IMR-90 (cell line): Measurements from ENCODE around the gene LEPR. TPM values are rescaled to one million over a fixed set of nuclear protein-coding genes. Genes with fewer than 3 reads are reported as not detected.

ENCODE experiments used
- ATAC-seq: fragments of 200-7000 bp; cut with Tn5 transposase; 2 replicates; pipeline ENCODE4 v1.9.1; 2020; ENCODE audit warnings: low read depth, mild to moderate bottlenecking, moderate library complexity
- BruUV-seq: library from RNA; stranded (reverse); fragments of 400-500 nt; replicated peaks from 2 replicates; lab custom pipeline; 2021; lab: Mats Ljungman, UMichigan
- CTCF ChIA-PET: fragments of 300-600 bp; formaldehyde crosslinking; extraction: SDS; loops from one replicate; lab custom pipeline; 2021; ENCODE audit warnings: antibody characterized with exemption; lab: Yijun Ruan, JAX
- POLR2A ChIA-PET: fragments of 300-600 bp; sonication (Branson Sonifier 250); formaldehyde crosslinking; loops from one replicate; lab custom pipeline; 2022; ENCODE audit warnings: antibody characterized with exemption; ENCODE audit not compliant: unreplicated experiment; lab: Charles Lee
- DNase-seq: peaks from one replicate; pipeline ENCODE4 v3.0.0; 2013
- H2AFZ ChIP-seq: replicated peaks from 2 replicates; pipeline ENCODE3; 2013; ENCODE audit warnings: low read length, mild to moderate bottlenecking; ENCODE audit not compliant: poor library complexity
- H2AK5ac ChIP-seq: 2 replicates; pipeline ENCODE4 v1.6.1; 2013; ENCODE audit warnings: low read depth, low read length, inconsistent platforms
- H2AK9ac ChIP-seq: replicated peaks from 2 replicates; pipeline ENCODE3; 2013; ENCODE audit warnings: mild to moderate bottlenecking, low read depth, low read length, moderate library complexity; ENCODE audit not compliant: poor library complexity
- H2BK120ac ChIP-seq: 2 replicates; pipeline ENCODE4 v1.6.1; 2013; ENCODE audit warnings: low read depth, low read length, inconsistent platforms
- H2BK15ac ChIP-seq: 3 replicates; pipeline ENCODE4 v1.6.1; 2013; ENCODE audit warnings: low read depth, low read length, inconsistent platforms
- H2BK20ac ChIP-seq: 2 replicates; pipeline ENCODE4 v1.6.1; 2013; ENCODE audit warnings: low read depth, mild to moderate bottlenecking, inconsistent platforms, low read length, moderate library complexity
- H2BK5ac ChIP-seq: 2 replicates; pipeline ENCODE4 v1.6.1; 2013; ENCODE audit warnings: mild to moderate bottlenecking, low read depth, low read length, inconsistent platforms; ENCODE audit not compliant: poor library complexity, severe bottlenecking
- H3K14ac ChIP-seq: replicated peaks from 2 replicates; pipeline ENCODE4 v1.6.1; 2013; ENCODE audit warnings: low read depth, low read length, inconsistent platforms
- H3K18ac ChIP-seq: 2 replicates; pipeline ENCODE4 v1.6.1; 2013; ENCODE audit warnings: low read depth, low read length, control low read depth
- H3K23ac ChIP-seq: 2 replicates; pipeline ENCODE4 v1.6.1; 2013; ENCODE audit warnings: low read depth, low read length, inconsistent platforms
- H3K27ac ChIP-seq: 2 replicates; pipeline ENCODE4 v1.5.1; 2013; ENCODE audit warnings: mild to moderate bottlenecking, control low read depth, low read length; ENCODE audit not compliant: insufficient read depth
- H3K27me3 ChIP-seq: 2 replicates; pipeline ENCODE4 v1.6.1; 2013; ENCODE audit warnings: low read length; ENCODE audit not compliant: control insufficient read depth, insufficient read depth
- H3K36me3 ChIP-seq: 2 replicates; pipeline ENCODE4 v1.6.1; 2013; ENCODE audit warnings: low read length, mixed read lengths; ENCODE audit not compliant: control insufficient read depth, insufficient read depth
- H3K4ac ChIP-seq: 2 replicates; pipeline ENCODE4 v1.6.1; 2013; ENCODE audit warnings: low read depth, low read length, inconsistent platforms
- H3K4me1 ChIP-seq: 2 replicates; pipeline ENCODE4 v1.6.1; 2013; ENCODE audit warnings: low read length, mixed read lengths; ENCODE audit not compliant: control insufficient read depth, insufficient read depth
- H3K4me2 ChIP-seq: 2 replicates; pipeline ENCODE4 v1.6.1; 2013; ENCODE audit warnings: low read depth, mild to moderate bottlenecking, control low read depth, low read length, moderate library complexity
- H3K4me3 ChIP-seq: 2 replicates; pipeline ENCODE4 v1.5.1; 2013; ENCODE audit warnings: low read depth, mild to moderate bottlenecking, control low read depth, low read length, moderate library complexity; ENCODE audit not compliant: insufficient read depth
- H3K56ac ChIP-seq: 2 replicates; pipeline ENCODE4 v1.6.1; 2013; ENCODE audit warnings: low read length, inconsistent platforms; ENCODE audit not compliant: insufficient read depth; ENCODE audit errors: extremely low read depth
- H3K79me1 ChIP-seq, 2 experiments: 2 replicates each; pipeline ENCODE4 v1.6.1; 2013; ENCODE audit warnings: low read length in 2 of 2, inconsistent platforms in 1 of 2, low read depth in 1 of 2
- H3K9ac ChIP-seq: 2 replicates; pipeline ENCODE4 v1.6.1; 2013; ENCODE audit warnings: low read depth, low read length, control low read depth
- H3K9me1 ChIP-seq: 2 replicates; pipeline ENCODE4 v1.6.1; 2013; ENCODE audit warnings: low read length, inconsistent platforms; ENCODE audit not compliant: insufficient read depth
- H3K9me3 ChIP-seq: 2 replicates; pipeline ENCODE4 v1.6.1; 2013; ENCODE audit warnings: low read length; ENCODE audit not compliant: control insufficient read depth, insufficient read depth
- H4K20me1 ChIP-seq: 2 replicates; pipeline ENCODE4 v1.6.1; 2013; ENCODE audit warnings: low read length, inconsistent platforms; ENCODE audit not compliant: insufficient read depth
- H4K5ac ChIP-seq: 2 replicates; pipeline ENCODE4 v1.6.1; 2013; ENCODE audit warnings: mild to moderate bottlenecking, low read depth, low read length, control low read depth
- H4K8ac ChIP-seq, 2 experiments: 2 replicates each; pipeline ENCODE4 v1.6.1; 2013; ENCODE audit warnings: low read depth in 2 of 2, low read length in 2 of 2, control low read depth in 1 of 2, inconsistent platforms in 1 of 2
- H4K91ac ChIP-seq: 2 replicates; pipeline ENCODE4 v1.6.1; 2013; ENCODE audit warnings: low read depth, low read length, inconsistent platforms; ENCODE audit not compliant: insufficient read depth
- CHD1 ChIP-seq: IDR thresholded peaks from 2 replicates; pipeline ENCODE4 v1.6.1; 2012; ENCODE audit warnings: low read depth, low read length, improper control_type of control experiment
- MAFK ChIP-seq: IDR thresholded peaks from 2 replicates; pipeline ENCODE4 v1.6.1; 2012; ENCODE audit warnings: low read depth, low read length, improper control_type of control experiment
- MAZ ChIP-seq: IDR thresholded peaks from 2 replicates; pipeline ENCODE4 v1.6.1; 2012; ENCODE audit warnings: low read depth, mild to moderate bottlenecking, low read length, improper control_type of control experiment, moderate library complexity, borderline replicate concordance
- MXI1 ChIP-seq: IDR thresholded peaks from 2 replicates; pipeline ENCODE4 v1.6.1; 2012; ENCODE audit warnings: low read depth, mild to moderate bottlenecking, low read length, moderate library complexity, borderline replicate concordance
- NFE2L2 ChIP-seq: fragments of 150-350 bp; IDR thresholded peaks from 2 replicates; pipeline ENCODE4 v1.6.1; 2016; ENCODE audit warnings: low read depth, mild to moderate bottlenecking, low read length
- RAD21 ChIP-seq: IDR thresholded peaks from 2 replicates; pipeline ENCODE4 v1.6.1; 2012; ENCODE audit warnings: low read length, improper control_type of control experiment
- RCOR1 ChIP-seq: IDR thresholded peaks from 2 replicates; pipeline ENCODE4 v1.6.1; 2012; ENCODE audit warnings: mild to moderate bottlenecking, low read length, improper control_type of control experiment; ENCODE audit not compliant: insufficient replicate concordance
- SMC3 ChIP-seq: fragments of 150-350 bp; IDR thresholded peaks from 2 replicates; pipeline ENCODE4 v1.6.1; 2016; ENCODE audit warnings: low read depth, mild to moderate bottlenecking, antibody characterized with exemption, low read length, moderate library complexity
- WGBS, 2 experiments: methylation state at CpG; one replicate each; pipeline versions ENCODE4 v1.1.5 to v1.1.7; 2013; ENCODE audit warnings: missing lambda C conversion rate in 2 of 2; ENCODE audit not compliant: insufficient read length in 1 of 2; ENCODE audit errors: extremely low coverage in 2 of 2; 5-methylcytosine and 5-hydroxymethylcytosine counted together
- dilution Hi-C: fragments of 300-500 bp; cut with HindIII; formaldehyde crosslinking; loops from one replicate; pipeline ENCODE4 v1.14.3; 2018; ENCODE audit warnings: low sequenced_read_pairs; ENCODE audit not compliant: unreplicated experiment
- in situ Hi-C: fragments of 300-500 bp; cut with MboI; formaldehyde crosslinking; loops from 3 replicates; pipeline ENCODE4 v1.14.3; 2019; ENCODE audit warnings: low sequenced_read_pairs, inconsistent platforms, mixed read lengths
- intact Hi-C: fragments of 100-400 bp; cut with micrococcal nuclease; formaldehyde crosslinking; loops from 2 replicates; pipeline ENCODE4 v1.10.0; 2022
- polyA plus RNA-seq, 3 experiments: library from polyadenylated mRNA; depleted of rRNA; stranded (reverse); fragments of >200 nt; gene quantifications; 2 replicates each; pipeline ENCODE4 v1.2.3, GENCODE V29; 2012; ENCODE audit warnings: low replicate concordance in 1 of 3
- total RNA-seq: library from RNA; depleted of rRNA; stranded (reverse); fragments of >200 nt; gene quantifications from 2 replicates; pipeline ENCODE4 v1.2.3, GENCODE V29; 2012
- TF ChIP-seq, protein P1 (sequence below): conservative IDR thresholded peaks from 2 replicates; pipeline ENCODE4 v1.5.1; 2012; ENCODE audit warnings: mild to moderate bottlenecking, low read depth, low read length, improper control_type of control experiment
- TF ChIP-seq, protein P2 (sequence below): fragments of 150-350 bp; IDR thresholded peaks from 2 replicates; pipeline ENCODE4 v1.6.1; 2016; ENCODE audit warnings: low read depth, mild to moderate bottlenecking, low read length, moderate library complexity, borderline replicate concordance

LEPR gene
- total and polyA plus RNA-seq, 2 of the 4 experiments (the other 2 are of a cell fraction), result 2.1 to 8.8 TPM

DNA sequence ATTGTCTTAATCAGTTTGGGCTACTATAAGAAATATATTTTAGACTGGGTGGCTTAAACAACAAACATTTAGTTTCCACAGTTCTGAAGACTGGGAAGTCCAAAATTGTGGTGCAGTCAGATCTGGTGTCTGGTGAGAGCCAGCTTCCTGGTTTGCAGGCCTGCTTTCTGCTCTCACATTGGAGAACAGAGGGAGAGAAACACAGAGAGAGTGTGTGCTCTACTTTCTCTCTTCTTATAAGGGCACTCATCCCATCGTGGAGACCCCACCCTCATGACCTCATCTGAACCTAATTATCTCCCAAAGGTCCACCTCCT, 4.1 kb downstream of the LEPR start:
- Histone ChIP-seq H2BK15ac (no peak overlapping the region; the same call in 2 of the 3 replicates), H3K18ac (peak overlapping the region; percentile 55; the same call in 1 of the 2 replicates), H2BK5ac (peak overlapping the region; percentile 78), H3K4ac (peak overlapping the region; percentile 34), H2AK5ac (no peak overlapping the region; the same call in 1 of the 2 replicates), H3K4me3 (no peak overlapping the region), H4K91ac (peak overlapping the region; percentile 53; the same call in 1 of the 2 replicates), H3K14ac (peak overlapping the region; percentile 8; the same call in 1 of the 2 replicates), H3K4me2 (no peak overlapping the region), H3K9me1 (peaks cover 19% of the 10 kb centered on the region), H2BK120ac (peak overlapping the region; percentile 54; the same call in 1 of the 2 replicates), H3K79me1 (peaks cover 37 to 52% of the 10 kb centered on the region in 2 experiments), H3K27ac (no peak overlapping the region), H2BK20ac (peak overlapping the region; percentile 51; the same call in 1 of the 2 replicates), H4K8ac (peak overlapping the region in 1 of 2 experiments; percentile 44; a peak in 2 of 4 replicates), H2AK9ac (no peak overlapping the region), H2AFZ (no peak overlapping the region), H3K4me1 (peaks cover 20% of the 10 kb centered on the region), H3K23ac (no peak overlapping the region), H4K5ac (peak overlapping the region; percentile 29; the same call in 1 of the 2 replicates), H4K20me1 (peaks cover 3% of the 10 kb centered on the region; the same call in 1 of the 2 replicates), H3K56ac (no peak overlapping the region), H3K9me3 (no peaks in the 10 kb centered on the region), H3K27me3 (no peaks in the 10 kb centered on the region), H3K36me3 (peaks cover 19% of the 10 kb centered on the region), H3K9ac (no peak overlapping the region)
- in situ Hi-C loops, result loop anchor here (10.0 kb wide), 3 partner anchors 360 to 1020 kb away; no protein-coding TSS in a partner anchor
- no CpG with 5 or more reads among the region's 1 CpG for WGBS, 2 experiments
- dilution Hi-C loops, result no loop called here
- intact Hi-C loops, result loop anchor here (5.0 kb wide), 2 partner anchors 172 to 523 kb away; no protein-coding TSS in a partner anchor
- BruUV-seq, result no TSS peak
- ChIA-PET CTCF (interaction anchor here (1.2 kb wide), 1 partner anchor 12 kb away, joined by 5 read pairs; no protein-coding TSS in a partner anchor), POLR2A (no interaction called here)
- DNase-seq (no peak), ATAC-seq (no peak)
- TF ChIP-seq NFE2L2 (no peak), CHD1 (no peak), SMC3 (no peak), MXI1 (no peak), MAFK (no peak), RCOR1 (no peak), RAD21 (no peak), MAZ (no peak)
- TF ChIP-seq, protein P1, sequence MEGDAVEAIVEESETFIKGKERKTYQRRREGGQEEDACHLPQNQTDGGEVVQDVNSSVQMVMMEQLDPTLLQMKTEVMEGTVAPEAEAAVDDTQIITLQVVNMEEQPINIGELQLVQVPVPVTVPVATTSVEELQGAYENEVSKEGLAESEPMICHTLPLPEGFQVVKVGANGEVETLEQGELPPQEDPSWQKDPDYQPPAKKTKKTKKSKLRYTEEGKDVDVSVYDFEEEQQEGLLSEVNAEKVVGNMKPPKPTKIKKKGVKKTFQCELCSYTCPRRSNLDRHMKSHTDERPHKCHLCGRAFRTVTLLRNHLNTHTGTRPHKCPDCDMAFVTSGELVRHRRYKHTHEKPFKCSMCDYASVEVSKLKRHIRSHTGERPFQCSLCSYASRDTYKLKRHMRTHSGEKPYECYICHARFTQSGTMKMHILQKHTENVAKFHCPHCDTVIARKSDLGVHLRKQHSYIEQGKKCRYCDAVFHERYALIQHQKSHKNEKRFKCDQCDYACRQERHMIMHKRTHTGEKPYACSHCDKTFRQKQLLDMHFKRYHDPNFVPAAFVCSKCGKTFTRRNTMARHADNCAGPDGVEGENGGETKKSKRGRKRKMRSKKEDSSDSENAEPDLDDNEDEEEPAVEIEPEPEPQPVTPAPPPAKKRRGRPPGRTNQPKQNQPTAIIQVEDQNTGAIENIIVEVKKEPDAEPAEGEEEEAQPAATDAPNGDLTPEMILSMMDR, result no peak
- TF ChIP-seq, protein P2, sequence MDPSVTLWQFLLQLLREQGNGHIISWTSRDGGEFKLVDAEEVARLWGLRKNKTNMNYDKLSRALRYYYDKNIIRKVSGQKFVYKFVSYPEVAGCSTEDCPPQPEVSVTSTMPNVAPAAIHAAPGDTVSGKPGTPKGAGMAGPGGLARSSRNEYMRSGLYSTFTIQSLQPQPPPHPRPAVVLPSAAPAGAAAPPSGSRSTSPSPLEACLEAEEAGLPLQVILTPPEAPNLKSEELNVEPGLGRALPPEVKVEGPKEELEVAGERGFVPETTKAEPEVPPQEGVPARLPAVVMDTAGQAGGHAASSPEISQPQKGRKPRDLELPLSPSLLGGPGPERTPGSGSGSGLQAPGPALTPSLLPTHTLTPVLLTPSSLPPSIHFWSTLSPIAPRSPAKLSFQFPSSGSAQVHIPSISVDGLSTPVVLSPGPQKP, result no peak
